SK-N-SH (cell line): Measurements from ENCODE around the gene ANKRD36C.

Experiments used
- CTCF ChIP-seq: fragments of 200-600 bp; sonication (generic); IDR thresholded peaks from 2 replicates; pipeline ENCODE4 v1.6.1; 2017; ENCODE audit warnings: antibody characterized with exemption, mild to moderate bottlenecking, moderate library complexity
- EP300 ChIP-seq, 2 experiments: IDR thresholded peaks; 2 replicates each; pipeline versions ENCODE4 v1.4.0 to v1.6.1; 2012; ENCODE audit warnings: borderline replicate concordance in 1 of 2, low read depth in 1 of 2, low read length in 1 of 2
- FOXM1 ChIP-seq: IDR thresholded peaks from 2 replicates; pipeline ENCODE4 v1.4.0; 2012; ENCODE audit warnings: low read depth, mild to moderate bottlenecking
- JUND ChIP-seq: IDR thresholded peaks from 2 replicates; pipeline ENCODE4 v1.4.0; 2012
- MAX ChIP-seq: IDR thresholded peaks from 2 replicates; pipeline ENCODE4 v1.4.0; 2012; ENCODE audit warnings: low read depth
- MEF2A ChIP-seq: IDR thresholded peaks from 2 replicates; pipeline ENCODE4 v1.4.0; 2012; ENCODE audit warnings: low read depth, borderline replicate concordance
- NFIC ChIP-seq: IDR thresholded peaks from 2 replicates; pipeline ENCODE4 v1.4.0; 2012; ENCODE audit warnings: borderline replicate concordance
- POLR2AphosphoS5 ChIP-seq: IDR thresholded peaks from 2 replicates; pipeline ENCODE4 v1.6.1; 2012; ENCODE audit warnings: low read depth, low read length
- RXRA ChIP-seq: IDR thresholded peaks from 2 replicates; pipeline ENCODE4 v1.4.0; 2012; ENCODE audit warnings: low read depth, mild to moderate bottlenecking, borderline replicate concordance
- SMC3 ChIP-seq: IDR thresholded peaks from 2 replicates; pipeline ENCODE4 v1.6.1; 2012; ENCODE audit warnings: low read depth, low read length, improper control_type of control experiment
- YY1 ChIP-seq: IDR thresholded peaks from 2 replicates; pipeline ENCODE4 v1.4.0; 2012; ENCODE audit warnings: low read depth, mild to moderate bottlenecking

- no peak for TF ChIP-seq SMC3
- no peak for TF ChIP-seq CTCF
- TF ChIP-seq MAX: no peak
- TF ChIP-seq MEF2A: no peak
- no peak for TF ChIP-seq FOXM1
- no peak for TF ChIP-seq EP300 (IDR thresholded peaks at IDR 0.05; ENCODE audit: borderline replicate concordance in 1 of 2, low read depth in 1 of 2, low read length in 1 of 2)
- TF ChIP-seq POLR2AphosphoS5: no peak
- TF ChIP-seq YY1: no peak
- no peak for TF ChIP-seq NFIC
- TF ChIP-seq JUND: no peak
- no peak for TF ChIP-seq RXRA
These were observed 191.7 kb downstream of the ANKRD36C start for GRCh38 chr2:95799892-95800291.
